Measurements from ENCODE around the gene CCKAR. TPM values are rescaled to one million over a fixed set of nuclear protein-coding genes. Genes with fewer than 3 reads are reported as not detected.

CCKAR gene
- total RNA-seq, 1 experiment from 2014 or later: not detected

GRCh38 chr4:26434030-26434639 lies 56.1 kb downstream of the CCKAR start:
- Histone ChIP-seq H3K27me3 (ENCODE audit: control insufficient read depth, insufficient read depth, low read length) (no peaks in the 10 kb centered on the region), H3K9me3 (ENCODE audit: control insufficient read depth, insufficient read depth, low read depth, low read length) (no peaks in the 10 kb centered on the region), H3K27ac (ENCODE audit: low read length) (no peak overlapping the region), H3K36me3 (ENCODE audit: control insufficient read depth, insufficient read depth, low read length) (no peaks in the 10 kb centered on the region; the same call in none of the 2 replicates), H3K4me1 (ENCODE audit: control insufficient read depth, insufficient read depth, low read length) (no peaks in the 10 kb centered on the region), H3K4me3 (ENCODE audit: low read depth in 2 of 2, low read length in 2 of 2) (no peak overlapping the region)
- DNase-seq (ENCODE audit: low read depth, low spot score): no peak
- no peak for ATAC-seq
- POLR2A ChIA-PET: no interaction called here
- CTCF ChIA-PET: no interaction called here
- in situ Hi-C loops (cut with HindIII; ENCODE audit: low pct_unique_long_range_greater_than_20kb, low sequenced_read_pairs): no loop called here
- BruUV-seq (replicated peaks): no TSS peak
- TF ChIP-seq, protein P1, sequence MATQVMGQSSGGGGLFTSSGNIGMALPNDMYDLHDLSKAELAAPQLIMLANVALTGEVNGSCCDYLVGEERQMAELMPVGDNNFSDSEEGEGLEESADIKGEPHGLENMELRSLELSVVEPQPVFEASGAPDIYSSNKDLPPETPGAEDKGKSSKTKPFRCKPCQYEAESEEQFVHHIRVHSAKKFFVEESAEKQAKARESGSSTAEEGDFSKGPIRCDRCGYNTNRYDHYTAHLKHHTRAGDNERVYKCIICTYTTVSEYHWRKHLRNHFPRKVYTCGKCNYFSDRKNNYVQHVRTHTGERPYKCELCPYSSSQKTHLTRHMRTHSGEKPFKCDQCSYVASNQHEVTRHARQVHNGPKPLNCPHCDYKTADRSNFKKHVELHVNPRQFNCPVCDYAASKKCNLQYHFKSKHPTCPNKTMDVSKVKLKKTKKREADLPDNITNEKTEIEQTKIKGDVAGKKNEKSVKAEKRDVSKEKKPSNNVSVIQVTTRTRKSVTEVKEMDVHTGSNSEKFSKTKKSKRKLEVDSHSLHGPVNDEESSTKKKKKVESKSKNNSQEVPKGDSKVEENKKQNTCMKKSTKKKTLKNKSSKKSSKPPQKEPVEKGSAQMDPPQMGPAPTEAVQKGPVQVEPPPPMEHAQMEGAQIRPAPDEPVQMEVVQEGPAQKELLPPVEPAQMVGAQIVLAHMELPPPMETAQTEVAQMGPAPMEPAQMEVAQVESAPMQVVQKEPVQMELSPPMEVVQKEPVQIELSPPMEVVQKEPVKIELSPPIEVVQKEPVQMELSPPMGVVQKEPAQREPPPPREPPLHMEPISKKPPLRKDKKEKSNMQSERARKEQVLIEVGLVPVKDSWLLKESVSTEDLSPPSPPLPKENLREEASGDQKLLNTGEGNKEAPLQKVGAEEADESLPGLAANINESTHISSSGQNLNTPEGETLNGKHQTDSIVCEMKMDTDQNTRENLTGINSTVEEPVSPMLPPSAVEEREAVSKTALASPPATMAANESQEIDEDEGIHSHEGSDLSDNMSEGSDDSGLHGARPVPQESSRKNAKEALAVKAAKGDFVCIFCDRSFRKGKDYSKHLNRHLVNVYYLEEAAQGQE (IDR thresholded peaks at IDR 0.05; ENCODE audit: insufficient read depth in 1 of 2, low read depth in 2 of 2, low read length in 1 of 2): no peak
- TF ChIP-seq TCF7L2 (IDR thresholded peaks at IDR 0.05; ENCODE audit: low read depth, low read length): no peak
- no peak for TF ChIP-seq SIN3A (IDR thresholded peaks at IDR 0.05; ENCODE audit: borderline replicate concordance, insufficient read depth, low read depth, low read length)
- TF ChIP-seq, protein P2, sequence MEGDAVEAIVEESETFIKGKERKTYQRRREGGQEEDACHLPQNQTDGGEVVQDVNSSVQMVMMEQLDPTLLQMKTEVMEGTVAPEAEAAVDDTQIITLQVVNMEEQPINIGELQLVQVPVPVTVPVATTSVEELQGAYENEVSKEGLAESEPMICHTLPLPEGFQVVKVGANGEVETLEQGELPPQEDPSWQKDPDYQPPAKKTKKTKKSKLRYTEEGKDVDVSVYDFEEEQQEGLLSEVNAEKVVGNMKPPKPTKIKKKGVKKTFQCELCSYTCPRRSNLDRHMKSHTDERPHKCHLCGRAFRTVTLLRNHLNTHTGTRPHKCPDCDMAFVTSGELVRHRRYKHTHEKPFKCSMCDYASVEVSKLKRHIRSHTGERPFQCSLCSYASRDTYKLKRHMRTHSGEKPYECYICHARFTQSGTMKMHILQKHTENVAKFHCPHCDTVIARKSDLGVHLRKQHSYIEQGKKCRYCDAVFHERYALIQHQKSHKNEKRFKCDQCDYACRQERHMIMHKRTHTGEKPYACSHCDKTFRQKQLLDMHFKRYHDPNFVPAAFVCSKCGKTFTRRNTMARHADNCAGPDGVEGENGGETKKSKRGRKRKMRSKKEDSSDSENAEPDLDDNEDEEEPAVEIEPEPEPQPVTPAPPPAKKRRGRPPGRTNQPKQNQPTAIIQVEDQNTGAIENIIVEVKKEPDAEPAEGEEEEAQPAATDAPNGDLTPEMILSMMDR (IDR thresholded peaks at IDR 0.05): no peak
- no peak for TF ChIP-seq POLR2AphosphoS5 (IDR thresholded peaks at IDR 0.05; ENCODE audit: low read depth, low read length)
- intact Hi-C loops (cut with micrococcal nuclease; ENCODE audit: unreplicated experiment): no loop called here

DNA sequence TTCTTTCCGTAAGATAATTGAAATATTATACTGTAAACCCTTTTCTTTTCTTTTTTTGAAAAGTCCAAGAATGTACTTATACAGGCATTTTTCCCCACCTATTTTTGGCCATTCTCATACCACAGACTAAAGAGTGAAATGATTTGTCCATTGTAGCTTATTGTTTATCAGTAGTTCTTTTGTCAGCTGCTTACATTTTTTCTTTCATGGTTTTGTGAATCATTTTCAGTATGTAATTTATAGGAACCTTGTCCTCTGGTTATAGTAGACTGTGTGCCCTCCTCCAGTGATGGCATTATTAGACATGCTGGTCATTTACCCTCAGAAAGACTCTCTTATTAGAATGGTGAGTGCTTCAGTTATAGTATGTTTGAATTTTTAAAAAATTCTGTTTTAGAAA lies 56.7 kb downstream of the CCKAR start:
- CTCF ChIA-PET: no interaction called here
- H3K4me3 ChIP-seq (ENCODE audit: low read depth in 2 of 2, low read length in 2 of 2): no peak overlapping the region

More for the DNA sequence above, 56.7 kb downstream of the CCKAR start:
- BruUV-seq (replicated peaks): no TSS peak
- in situ Hi-C loops (cut with HindIII; ENCODE audit: low pct_unique_long_range_greater_than_20kb, low sequenced_read_pairs) (no loop called here), intact Hi-C loops (cut with micrococcal nuclease; ENCODE audit: unreplicated experiment) (no loop called here)
- TF ChIP-seq, protein P1 (IDR thresholded peaks at IDR 0.05; ENCODE audit: insufficient read depth in 1 of 2, low read depth in 2 of 2, low read length in 1 of 2): no peak
- TF ChIP-seq, protein P2 (IDR thresholded peaks at IDR 0.05): no peak
- no peak for TF ChIP-seq TCF7L2 (IDR thresholded peaks at IDR 0.05; ENCODE audit: low read depth, low read length)
- DNase-seq (ENCODE audit: low read depth, low spot score): no peak
- POLR2A ChIA-PET: no interaction called here
- no peak for ATAC-seq
- Histone ChIP-seq H3K4me1 (ENCODE audit: control insufficient read depth, insufficient read depth, low read length) (no peaks in the 10 kb centered on the region), H3K36me3 (ENCODE audit: control insufficient read depth, insufficient read depth, low read length) (no peaks in the 10 kb centered on the region; the same call in none of the 2 replicates), H3K27me3 (ENCODE audit: control insufficient read depth, insufficient read depth, low read length) (no peaks in the 10 kb centered on the region), H3K9me3 (ENCODE audit: control insufficient read depth, insufficient read depth, low read depth, low read length) (no peaks in the 10 kb centered on the region), H3K27ac (ENCODE audit: low read length) (no peak overlapping the region)

Measured in Panc1 (cell line).